K562 (cell line): ENCODE measurements around the gene ARID3A. TPM values are rescaled to one million over a fixed set of nuclear protein-coding genes. Genes with fewer than 3 reads are reported as not detected.

ENCODE experiments used
- CCNT2 ChIP-seq: IDR thresholded peaks from 2 replicates; pipeline ENCODE4 v1.6.1; 2011; ENCODE audit warnings: borderline replicate concordance, low read depth, mild to moderate bottlenecking, moderate library complexity, mixed read lengths, low read length; ENCODE audit not compliant: insufficient read length; ENCODE audit errors: extremely low read depth
- FOXK2 ChIP-seq, 2 experiments: fragments of 450-650 bp; IDR thresholded peaks in 1 of 2; conservative IDR thresholded peaks in 1 of 2; 2 replicates each; pipeline ENCODE4 v1.6.1; 2016; ENCODE audit warnings: low read depth in 2 of 2, mild to moderate bottlenecking in 1 of 2
- HDAC1 ChIP-seq, 2 experiments: fragments of 450-650 bp; IDR thresholded peaks; 2 replicates each; pipeline ENCODE4 v1.6.1; 2016 to 2017; ENCODE audit warnings: inconsistent platforms in 1 of 2, mild to moderate bottlenecking in 1 of 2, moderate library complexity in 1 of 2
- IFI16 ChIP-seq: fragments of 250-450 bp; sonication (Bioruptor Pico); IDR thresholded peaks from 2 replicates; pipeline ENCODE4 v2.1.2; 2022; ENCODE audit warnings: mild to moderate bottlenecking, inconsistent platforms
- PML ChIP-seq: IDR thresholded peaks from 2 replicates; pipeline ENCODE4 v1.6.1; 2012; ENCODE audit warnings: low read length, inconsistent platforms
- RBBP5 ChIP-seq: fragments of 200-600 bp; sonication (generic); IDR thresholded peaks from 2 replicates; pipeline ENCODE4 v1.6.1; 2012; ENCODE audit warnings: borderline replicate concordance, mild to moderate bottlenecking, low read length, control low read depth, inconsistent platforms; ENCODE audit not compliant: insufficient read depth, poor library complexity, severe bottlenecking
- RBM17 ChIP-seq: fragments of 200-400 bp; formaldehyde crosslinking; IDR thresholded peaks from 2 replicates; pipeline ENCODE4 v1.6.1; 2017; ENCODE audit warnings: low read depth, mild to moderate bottlenecking, low read length, borderline replicate concordance
- polyA plus RNA-seq, 8 experiments: library from polyadenylated mRNA; depleted of rRNA in 4 of 8; stranded (reverse) in 5 of 8; unstranded in 3 of 8; fragments of >200 nt; fragmentation: Nextera tagmentation in 2 of 8; fragmentation: Illumina TruSeq in 1 of 8; extraction: Ambion mirVana in 2 of 8; extraction: Trizol in 1 of 8; gene quantifications; 2 replicates each; pipeline versions ENCODE4 v1.2.1 to v1.2.3, GENCODE V29; 2011 to 2014; ENCODE audit warnings: inconsistent platforms in 1 of 8, missing spikeins in 1 of 8
- total RNA-seq, 7 experiments: library from RNA; depleted of rRNA in 6 of 7; stranded (reverse); fragments of >200 nt in 6 of 7; fragmentation: Illumina TruSeq in 2 of 7; extraction: Trizol in 2 of 7; gene quantifications; 2 replicates each; pipeline versions ENCODE4 v1.2.1 to v1.2.3, GENCODE V29; 2011 to 2021; ENCODE audit warnings: low replicate concordance in 1 of 7
- TF ChIP-seq, protein P1 (sequence below): fragments of 450-650 bp; formaldehyde crosslinking; IDR thresholded peaks from 2 replicates; pipeline ENCODE4 v1.4.0; 2022; ENCODE audit warnings: missing genetic modification characterization
- TF ChIP-seq, protein P2 (sequence below): sonication (generic); formaldehyde crosslinking; IDR thresholded peaks from 2 replicates; pipeline ENCODE4 v1.8.0; 2022; ENCODE audit warnings: mild to moderate bottlenecking, missing genetic modification reagents
- TF ChIP-seq, protein P3 (sequence below): fragments of 250-450 bp; sonication (Bioruptor Pico); IDR thresholded peaks from 2 replicates; pipeline ENCODE4 v1.4.0; 2020
- TF ChIP-seq, protein P4 (sequence below): fragments of 450-650 bp; conservative IDR thresholded peaks from 2 replicates; pipeline ENCODE4 v1.6.1; 2016; ENCODE audit warnings: missing genetic modification characterization, low read depth, mild to moderate bottlenecking, missing compliant biosample characterization, moderate library complexity
- TF ChIP-seq, protein P5 (sequence below), 2 experiments: fragments of 200-800 bp in 1 of 2; sonication (Bioruptor generic) in 1 of 2; sonication (generic) in 1 of 2; formaldehyde crosslinking in 1 of 2; IDR thresholded peaks in 1 of 2; conservative IDR thresholded peaks in 1 of 2; 2 replicates each; pipeline versions ENCODE4 v1.5.0 to v1.6.1; 2016 to 2020; ENCODE audit warnings: missing compliant biosample characterization in 1 of 2, missing genetic modification characterization in 1 of 2, missing genetic modification reagents in 1 of 2
- TF ChIP-seq, protein P6 (sequence below), 2 experiments: fragments of 450-650 bp in 1 of 2; IDR thresholded peaks; 2 replicates each; pipeline ENCODE4 v1.6.1; 2011 to 2017; ENCODE audit warnings: low read depth in 2 of 2, antibody characterized with exemption in 1 of 2, borderline replicate concordance in 1 of 2, low read length in 1 of 2, mild to moderate bottlenecking in 1 of 2, mixed read lengths in 1 of 2; ENCODE audit not compliant: control insufficient read depth in 1 of 2

Gene ARID3A
- total and polyA plus RNA-seq, 9 of the 15 experiments (the other 6 are each of a cell fraction or from before 2014, with no cell fraction given) = 1.4 to 118 (median 31.2) TPM

DNA sequence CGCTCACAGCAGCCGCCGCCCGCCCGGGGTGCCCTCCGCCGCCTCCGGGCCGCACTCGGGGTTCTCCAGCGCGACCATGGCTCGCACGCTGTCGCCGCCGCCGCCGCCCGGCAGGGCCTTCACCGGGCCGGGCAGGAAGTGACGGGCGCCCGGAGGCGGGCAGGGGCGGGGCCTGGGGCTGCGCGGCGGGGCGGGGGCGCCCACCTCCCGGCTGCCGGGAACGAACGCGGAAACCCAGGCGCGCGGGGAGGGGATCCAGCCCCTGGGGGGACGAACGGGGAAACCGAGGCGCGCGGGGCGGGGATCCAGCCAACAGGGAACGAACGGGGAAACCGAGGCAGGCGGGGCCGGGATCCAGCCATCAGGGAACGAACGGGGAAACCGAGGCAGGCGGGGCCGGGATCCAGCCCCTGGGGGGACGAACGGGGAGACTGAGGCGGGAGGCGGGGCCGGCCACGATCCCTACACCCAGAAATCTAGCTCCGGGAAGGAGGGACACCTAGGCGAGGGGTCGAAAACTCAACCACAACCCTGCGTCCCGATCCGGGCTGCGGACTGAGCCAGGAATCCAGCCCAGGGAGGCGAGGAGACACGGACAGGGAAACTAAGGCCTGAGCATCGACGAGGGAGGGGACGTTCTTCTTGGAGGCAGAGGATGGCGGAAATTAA is 12.6 kb upstream of the ARID3A start, which contains the start of gene R3HDM4 (continued):
- TF ChIP-seq, protein P1, sequence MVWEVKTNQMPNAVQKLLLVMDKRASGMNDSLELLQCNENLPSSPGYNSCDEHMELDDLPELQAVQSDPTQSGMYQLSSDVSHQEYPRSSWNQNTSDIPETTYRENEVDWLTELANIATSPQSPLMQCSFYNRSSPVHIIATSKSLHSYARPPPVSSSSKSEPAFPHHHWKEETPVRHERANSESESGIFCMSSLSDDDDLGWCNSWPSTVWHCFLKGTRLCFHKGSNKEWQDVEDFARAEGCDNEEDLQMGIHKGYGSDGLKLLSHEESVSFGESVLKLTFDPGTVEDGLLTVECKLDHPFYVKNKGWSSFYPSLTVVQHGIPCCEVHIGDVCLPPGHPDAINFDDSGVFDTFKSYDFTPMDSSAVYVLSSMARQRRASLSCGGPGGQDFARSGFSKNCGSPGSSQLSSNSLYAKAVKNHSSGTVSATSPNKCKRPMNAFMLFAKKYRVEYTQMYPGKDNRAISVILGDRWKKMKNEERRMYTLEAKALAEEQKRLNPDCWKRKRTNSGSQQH = no peak
- TF ChIP-seq, protein P2, sequence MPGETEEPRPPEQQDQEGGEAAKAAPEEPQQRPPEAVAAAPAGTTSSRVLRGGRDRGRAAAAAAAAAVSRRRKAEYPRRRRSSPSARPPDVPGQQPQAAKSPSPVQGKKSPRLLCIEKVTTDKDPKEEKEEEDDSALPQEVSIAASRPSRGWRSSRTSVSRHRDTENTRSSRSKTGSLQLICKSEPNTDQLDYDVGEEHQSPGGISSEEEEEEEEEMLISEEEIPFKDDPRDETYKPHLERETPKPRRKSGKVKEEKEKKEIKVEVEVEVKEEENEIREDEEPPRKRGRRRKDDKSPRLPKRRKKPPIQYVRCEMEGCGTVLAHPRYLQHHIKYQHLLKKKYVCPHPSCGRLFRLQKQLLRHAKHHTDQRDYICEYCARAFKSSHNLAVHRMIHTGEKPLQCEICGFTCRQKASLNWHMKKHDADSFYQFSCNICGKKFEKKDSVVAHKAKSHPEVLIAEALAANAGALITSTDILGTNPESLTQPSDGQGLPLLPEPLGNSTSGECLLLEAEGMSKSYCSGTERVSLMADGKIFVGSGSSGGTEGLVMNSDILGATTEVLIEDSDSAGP (CRISPR knock-in tag) = no peak
- TF ChIP-seq HDAC1 (IDR thresholded peaks at IDR 0.05) (no peak), IFI16 (CRISPR knock-in tag) (no peak), RBBP5 (peak; percentile 24), FOXK2 (conservative IDR thresholded peaks at IDR 0.05 in 1 of 2, IDR thresholded peaks at IDR 0.05 in 1 of 2; ENCODE audit: low read depth in 2 of 2) (no peak), RBM17 (no peak), CCNT2 (peak; percentile 21), PML (no peak)
- TF ChIP-seq, protein P3, sequence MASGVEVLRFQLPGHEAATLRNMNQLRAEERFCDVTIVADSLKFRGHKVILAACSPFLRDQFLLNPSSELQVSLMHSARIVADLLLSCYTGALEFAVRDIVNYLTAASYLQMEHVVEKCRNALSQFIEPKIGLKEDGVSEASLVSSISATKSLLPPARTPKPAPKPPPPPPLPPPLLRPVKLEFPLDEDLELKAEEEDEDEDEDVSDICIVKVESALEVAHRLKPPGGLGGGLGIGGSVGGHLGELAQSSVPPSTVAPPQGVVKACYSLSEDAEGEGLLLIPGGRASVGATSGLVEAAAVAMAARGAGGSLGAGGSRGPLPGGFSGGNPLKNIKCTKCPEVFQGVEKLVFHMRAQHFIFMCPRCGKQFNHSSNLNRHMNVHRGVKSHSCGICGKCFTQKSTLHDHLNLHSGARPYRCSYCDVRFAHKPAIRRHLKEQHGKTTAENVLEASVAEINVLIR (CRISPR knock-in tag) = no peak
- TF ChIP-seq, protein P4, sequence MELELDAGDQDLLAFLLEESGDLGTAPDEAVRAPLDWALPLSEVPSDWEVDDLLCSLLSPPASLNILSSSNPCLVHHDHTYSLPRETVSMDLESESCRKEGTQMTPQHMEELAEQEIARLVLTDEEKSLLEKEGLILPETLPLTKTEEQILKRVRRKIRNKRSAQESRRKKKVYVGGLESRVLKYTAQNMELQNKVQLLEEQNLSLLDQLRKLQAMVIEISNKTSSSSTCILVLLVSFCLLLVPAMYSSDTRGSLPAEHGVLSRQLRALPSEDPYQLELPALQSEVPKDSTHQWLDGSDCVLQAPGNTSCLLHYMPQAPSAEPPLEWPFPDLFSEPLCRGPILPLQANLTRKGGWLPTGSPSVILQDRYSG (tag) = 0 out of 2 replicates have a peak, but pooled peaks have one; percentile 47
- TF ChIP-seq, protein P5, sequence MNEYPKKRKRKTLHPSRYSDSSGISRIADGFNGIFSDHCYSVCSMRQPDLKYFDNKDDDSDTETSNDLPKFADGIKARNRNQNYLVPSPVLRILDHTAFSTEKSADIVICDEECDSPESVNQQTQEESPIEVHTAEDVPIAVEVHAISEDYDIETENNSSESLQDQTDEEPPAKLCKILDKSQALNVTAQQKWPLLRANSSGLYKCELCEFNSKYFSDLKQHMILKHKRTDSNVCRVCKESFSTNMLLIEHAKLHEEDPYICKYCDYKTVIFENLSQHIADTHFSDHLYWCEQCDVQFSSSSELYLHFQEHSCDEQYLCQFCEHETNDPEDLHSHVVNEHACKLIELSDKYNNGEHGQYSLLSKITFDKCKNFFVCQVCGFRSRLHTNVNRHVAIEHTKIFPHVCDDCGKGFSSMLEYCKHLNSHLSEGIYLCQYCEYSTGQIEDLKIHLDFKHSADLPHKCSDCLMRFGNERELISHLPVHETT (CRISPR knock-in tag; conservative IDR thresholded peaks at IDR 0.05 in 1 of 2, IDR thresholded peaks at IDR 0.05 in 1 of 2) = peak in 1 of 2 experiments; percentile 99; a peak in 2 of 4 replicates
- TF ChIP-seq, protein P6, sequence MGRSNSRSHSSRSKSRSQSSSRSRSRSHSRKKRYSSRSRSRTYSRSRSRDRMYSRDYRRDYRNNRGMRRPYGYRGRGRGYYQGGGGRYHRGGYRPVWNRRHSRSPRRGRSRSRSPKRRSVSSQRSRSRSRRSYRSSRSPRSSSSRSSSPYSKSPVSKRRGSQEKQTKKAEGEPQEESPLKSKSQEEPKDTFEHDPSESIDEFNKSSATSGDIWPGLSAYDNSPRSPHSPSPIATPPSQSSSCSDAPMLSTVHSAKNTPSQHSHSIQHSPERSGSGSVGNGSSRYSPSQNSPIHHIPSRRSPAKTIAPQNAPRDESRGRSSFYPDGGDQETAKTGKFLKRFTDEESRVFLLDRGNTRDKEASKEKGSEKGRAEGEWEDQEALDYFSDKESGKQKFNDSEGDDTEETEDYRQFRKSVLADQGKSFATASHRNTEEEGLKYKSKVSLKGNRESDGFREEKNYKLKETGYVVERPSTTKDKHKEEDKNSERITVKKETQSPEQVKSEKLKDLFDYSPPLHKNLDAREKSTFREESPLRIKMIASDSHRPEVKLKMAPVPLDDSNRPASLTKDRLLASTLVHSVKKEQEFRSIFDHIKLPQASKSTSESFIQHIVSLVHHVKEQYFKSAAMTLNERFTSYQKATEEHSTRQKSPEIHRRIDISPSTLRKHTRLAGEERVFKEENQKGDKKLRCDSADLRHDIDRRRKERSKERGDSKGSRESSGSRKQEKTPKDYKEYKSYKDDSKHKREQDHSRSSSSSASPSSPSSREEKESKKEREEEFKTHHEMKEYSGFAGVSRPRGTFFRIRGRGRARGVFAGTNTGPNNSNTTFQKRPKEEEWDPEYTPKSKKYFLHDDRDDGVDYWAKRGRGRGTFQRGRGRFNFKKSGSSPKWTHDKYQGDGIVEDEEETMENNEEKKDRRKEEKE (IDR thresholded peaks at IDR 0.05; ENCODE audit: borderline replicate concordance in 1 of 2, control insufficient read depth in 1 of 2, low read depth in 2 of 2, low read length in 1 of 2) = no peak
